GM12801 (cell line): ENCODE data around the gene FYCO1.

Source experiments
- TF ChIP-seq, protein P1 (sequence below): IDR thresholded peaks from one replicate; pipeline ENCODE4 v1.5.1; 2011; ENCODE audit warnings: control low read depth; ENCODE audit not compliant: insufficient read length; ENCODE audit errors: extremely low read depth

Gene FYCO1

DNA sequence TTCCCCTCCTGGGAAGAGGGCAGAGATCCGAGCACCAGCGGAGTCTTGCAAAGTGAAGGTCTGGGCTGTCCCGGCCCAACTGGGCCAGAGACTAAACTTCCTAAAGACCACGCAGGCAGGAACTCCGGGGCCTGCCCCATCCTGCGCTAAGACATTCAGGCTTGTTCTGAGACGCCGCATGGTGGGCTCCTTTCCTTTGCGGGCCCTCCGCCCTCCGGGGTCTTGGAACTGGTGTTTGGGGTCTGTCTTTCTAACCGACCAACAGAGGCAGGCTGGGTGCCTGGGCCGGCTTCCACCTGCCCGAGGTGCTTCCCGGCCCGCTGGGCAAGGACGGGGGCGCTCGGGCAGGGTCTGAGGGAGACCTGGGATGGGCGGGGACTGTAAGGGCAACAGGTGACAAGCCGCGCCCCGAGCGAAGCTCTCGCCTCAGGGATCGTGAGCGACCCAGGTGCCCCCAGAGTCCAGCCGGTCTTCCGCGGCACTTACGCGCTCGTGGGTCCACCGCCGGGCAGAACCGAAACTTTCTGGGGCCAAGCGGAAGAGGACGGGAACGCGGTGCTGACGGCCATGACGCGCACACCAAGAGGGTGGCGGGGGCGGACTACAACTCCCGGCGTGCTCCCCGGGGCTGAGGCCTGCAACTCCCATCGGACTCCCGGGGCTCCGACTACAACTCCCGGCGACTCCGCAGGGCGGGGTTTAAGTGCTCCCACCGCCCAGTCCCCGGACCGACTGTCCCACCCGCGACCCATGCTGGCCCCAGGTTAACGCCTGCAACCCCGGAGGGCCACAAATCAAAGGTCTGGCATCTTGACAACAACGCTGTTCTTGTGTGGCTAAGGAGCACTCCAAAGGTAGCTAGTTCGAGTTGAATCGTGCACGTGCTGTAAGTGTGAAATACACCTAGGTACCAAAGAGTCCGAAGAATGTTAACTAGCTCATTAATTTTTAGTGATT lies at the start of gene FYCO1:
FYCO1 (minus strand) TSS at position 589 of the 957 bp plus-strand sequence. CDS start 10,914 bp downstream, outside the sequence.
- TF ChIP-seq, protein P1, sequence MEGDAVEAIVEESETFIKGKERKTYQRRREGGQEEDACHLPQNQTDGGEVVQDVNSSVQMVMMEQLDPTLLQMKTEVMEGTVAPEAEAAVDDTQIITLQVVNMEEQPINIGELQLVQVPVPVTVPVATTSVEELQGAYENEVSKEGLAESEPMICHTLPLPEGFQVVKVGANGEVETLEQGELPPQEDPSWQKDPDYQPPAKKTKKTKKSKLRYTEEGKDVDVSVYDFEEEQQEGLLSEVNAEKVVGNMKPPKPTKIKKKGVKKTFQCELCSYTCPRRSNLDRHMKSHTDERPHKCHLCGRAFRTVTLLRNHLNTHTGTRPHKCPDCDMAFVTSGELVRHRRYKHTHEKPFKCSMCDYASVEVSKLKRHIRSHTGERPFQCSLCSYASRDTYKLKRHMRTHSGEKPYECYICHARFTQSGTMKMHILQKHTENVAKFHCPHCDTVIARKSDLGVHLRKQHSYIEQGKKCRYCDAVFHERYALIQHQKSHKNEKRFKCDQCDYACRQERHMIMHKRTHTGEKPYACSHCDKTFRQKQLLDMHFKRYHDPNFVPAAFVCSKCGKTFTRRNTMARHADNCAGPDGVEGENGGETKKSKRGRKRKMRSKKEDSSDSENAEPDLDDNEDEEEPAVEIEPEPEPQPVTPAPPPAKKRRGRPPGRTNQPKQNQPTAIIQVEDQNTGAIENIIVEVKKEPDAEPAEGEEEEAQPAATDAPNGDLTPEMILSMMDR: no peak

DNA sequence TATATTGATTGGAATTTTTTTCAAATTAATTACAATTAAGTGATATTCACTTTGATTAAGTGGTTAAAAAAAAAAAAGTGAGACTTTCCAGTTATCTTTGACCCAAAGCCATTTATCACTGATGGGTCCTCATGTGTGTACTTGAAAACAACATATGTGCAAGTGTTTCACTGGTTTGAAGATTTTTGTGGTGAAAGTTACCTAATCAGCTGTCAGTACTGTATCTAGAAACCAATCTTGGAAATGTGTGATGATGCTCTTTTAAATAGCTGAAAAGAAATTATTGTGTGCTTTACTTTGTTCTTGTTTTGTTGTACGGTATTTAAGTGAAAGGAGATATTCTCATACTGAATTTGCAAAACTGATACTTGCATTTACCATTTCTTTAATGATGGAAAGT lies 43.3 kb upstream of the FYCO1 start:
- TF ChIP-seq, protein P1: no peak

DNA sequence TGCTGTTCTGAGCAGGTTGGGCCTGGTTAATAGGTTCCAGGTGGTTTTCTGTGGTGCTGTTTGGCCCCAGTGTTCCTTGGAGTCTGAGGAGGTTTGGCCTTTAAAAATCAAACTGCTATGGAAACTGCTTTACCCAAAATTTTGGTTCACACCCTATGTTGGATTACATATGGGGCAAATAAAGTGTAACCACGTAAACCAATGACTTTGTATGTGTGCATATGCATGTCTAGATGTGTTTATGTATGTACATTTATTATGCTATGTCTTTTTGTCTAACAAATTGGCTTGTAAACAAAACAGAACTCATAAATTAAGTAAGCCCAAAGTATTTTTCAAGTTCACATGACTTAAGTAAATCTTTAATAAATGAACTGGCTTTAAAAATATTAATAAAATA lies 40.6 kb upstream of the FYCO1 start:
- TF ChIP-seq, protein P1: no peak

DNA sequence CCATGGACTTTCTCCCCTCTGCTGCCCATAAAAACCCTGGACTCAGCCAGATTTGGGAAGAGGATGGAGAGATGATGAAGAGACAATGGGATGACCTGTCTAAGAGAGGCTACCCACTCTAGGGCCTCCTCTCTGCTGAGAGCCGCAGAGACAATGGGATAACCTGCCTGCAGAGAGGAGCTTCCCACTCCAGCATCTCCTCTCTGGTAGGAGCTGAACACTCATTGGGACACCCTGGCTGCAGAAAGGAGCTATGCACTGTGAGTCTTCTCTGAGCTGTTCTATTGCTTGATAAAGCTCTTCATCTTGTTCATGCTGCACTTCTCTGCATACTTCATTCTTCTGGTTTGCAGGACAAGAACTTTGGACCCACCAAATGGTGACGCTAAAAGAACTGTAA lies 36.1 kb upstream of the FYCO1 start:
- TF ChIP-seq, protein P1: no peak

DNA sequence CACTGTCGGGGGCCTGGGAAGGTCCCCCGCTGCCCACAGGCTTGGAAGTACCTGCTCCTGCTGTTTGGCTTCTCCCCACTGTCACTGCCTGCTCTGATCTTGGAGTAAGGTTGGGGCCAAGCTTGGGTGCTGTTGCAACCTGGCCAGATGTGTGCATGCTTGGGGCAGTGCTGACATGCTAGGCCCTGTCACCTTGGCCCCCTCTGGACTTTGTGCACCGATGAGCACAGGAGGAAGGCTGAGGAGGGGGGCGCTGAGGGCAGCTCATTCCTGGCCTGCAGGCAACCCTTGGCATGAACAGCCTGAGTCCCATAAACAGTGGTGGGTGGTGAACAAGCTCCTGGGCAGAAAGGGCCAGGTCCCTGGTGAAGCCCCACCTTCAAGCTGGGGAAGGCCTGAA lies 35.6 kb upstream of the FYCO1 start:
- TF ChIP-seq, protein P1: no peak

DNA sequence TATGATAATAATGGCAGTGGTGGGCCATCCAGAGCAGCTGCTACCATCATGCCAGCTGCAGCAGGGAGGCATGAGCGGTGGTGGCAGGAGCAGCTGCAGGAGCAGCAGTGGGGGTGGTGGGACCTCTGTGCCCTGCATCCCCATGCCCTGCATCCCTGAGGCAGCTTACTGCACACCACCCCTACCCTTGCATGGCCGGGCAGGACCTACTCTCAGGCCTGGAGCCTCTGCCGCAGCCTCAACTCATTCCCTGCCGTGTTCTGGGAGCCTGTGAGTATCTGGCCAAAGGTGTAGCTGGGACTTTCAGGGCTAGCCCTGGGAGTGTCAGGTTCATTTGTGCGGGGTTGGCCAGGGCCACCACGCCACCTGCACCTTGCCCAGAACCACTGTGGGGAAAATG lies 35.0 kb upstream of the FYCO1 start:
- TF ChIP-seq, protein P1: no peak

DNA sequence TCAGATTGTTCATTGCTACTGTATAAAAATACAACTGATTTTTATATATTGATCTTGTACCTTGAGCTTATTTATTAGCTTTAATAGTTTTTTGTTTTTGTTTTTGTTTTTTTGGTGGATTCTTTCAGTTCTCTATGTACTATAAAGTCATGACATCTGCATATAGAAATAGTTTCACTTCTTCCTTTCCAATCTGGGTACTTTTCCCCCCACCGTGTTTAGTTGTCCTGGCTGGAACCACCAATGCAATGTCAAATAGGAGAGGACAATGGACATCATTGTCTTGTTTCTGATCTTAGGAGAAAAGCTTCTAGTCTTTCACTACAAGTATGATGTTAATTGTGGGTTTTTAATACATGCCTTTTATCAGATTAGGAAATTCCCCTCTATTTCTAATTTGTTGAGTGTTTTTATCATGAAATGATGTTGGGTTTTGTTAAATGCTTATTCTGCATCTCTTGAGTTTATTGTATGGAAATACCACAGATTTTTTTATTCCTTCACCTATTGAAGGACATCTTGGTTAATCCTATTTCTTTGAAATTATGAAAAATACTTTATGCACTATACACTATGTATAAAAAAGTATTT lies 34.4 kb upstream of the FYCO1 start:
- TF ChIP-seq, protein P1: no peak
